ENCODE measurements around the gene MGLL. TPM values are rescaled to one million over a fixed set of nuclear protein-coding genes. Genes with fewer than 3 reads are reported as not detected.

Gene MGLL
- polyA plus RNA-seq, 1 experiment: 108 TPM

DNA sequence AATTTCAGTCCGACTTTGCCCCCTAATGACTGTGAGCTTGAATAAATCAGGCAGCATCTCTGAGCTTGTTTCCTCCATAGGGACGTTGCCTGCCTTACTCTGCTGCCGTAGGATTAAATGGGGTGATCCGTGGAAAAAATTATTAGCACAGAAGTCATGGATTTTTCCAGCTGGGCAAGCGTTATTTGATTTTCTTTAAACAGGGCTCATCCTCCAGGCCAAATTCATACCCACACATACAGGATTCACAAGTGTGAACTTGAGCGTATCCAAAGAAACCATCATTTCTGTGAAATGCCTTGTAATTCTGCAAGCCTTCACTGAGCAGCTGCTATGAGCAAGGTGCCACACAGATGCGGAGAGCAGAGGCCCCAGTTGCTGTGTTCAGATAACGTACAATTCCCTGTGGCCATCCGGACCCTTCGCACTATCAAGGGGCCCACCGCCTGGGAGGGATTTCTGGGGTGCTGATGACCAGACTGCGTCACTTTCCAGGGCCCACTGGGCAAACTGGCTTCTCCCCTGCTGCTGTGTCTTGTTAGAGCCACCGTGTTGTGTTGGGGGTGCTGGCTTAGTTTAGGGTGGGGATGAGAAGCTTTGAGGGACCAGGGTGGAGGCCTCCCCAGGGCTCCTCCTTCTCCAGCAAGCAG lies 61.4 kb downstream of the MGLL start:
- Histone ChIP-seq H3K36me3 (ENCODE audit: control insufficient read depth, insufficient read depth, low read length) (no peaks in the 10 kb centered on the region; the same call in 1 of the 2 replicates), H3K4me3 (ENCODE audit: low read depth, low read length) (no peak overlapping the region), H3K27me3 (ENCODE audit: control insufficient read depth, insufficient read depth, low read length) (no peaks in the 10 kb centered on the region)
- no peak for DNase-seq (ENCODE audit: low read depth)
- ChIA-PET CTCF (interaction anchor here (0.7 to 6.7 kb wide), 3 partner anchors 10 to 979 kb away, joined by 3 to 45 read pairs (median 4); no protein-coding TSS in a partner anchor), POLR2A (no interaction called here)
- TF ChIP-seq CTCF (IDR thresholded peaks at IDR 0.05; ENCODE audit: insufficient read depth, low read depth, low read length): no peak

GRCh38 chr3:127760361-127760760 lies 62.0 kb downstream of the MGLL start:
- TF ChIP-seq CTCF (IDR thresholded peaks at IDR 0.05; ENCODE audit: insufficient read depth, low read depth, low read length): no peak
- H3K27me3 ChIP-seq (ENCODE audit: control insufficient read depth, insufficient read depth, low read length): no peaks in the 10 kb centered on the region
- no peaks in the 10 kb centered on the region; the same call in 1 of the 2 replicates for H3K36me3 ChIP-seq (ENCODE audit: control insufficient read depth, insufficient read depth, low read length)
- DNase-seq (ENCODE audit: low read depth): no peak
- CTCF ChIA-PET: interaction anchor here (0.7 to 6.7 kb wide), 2 partner anchors 10 to 978 kb away, joined by 3 to 45 read pairs; no protein-coding TSS in a partner anchor
- no peak overlapping the region for H3K4me3 ChIP-seq (ENCODE audit: low read depth, low read length)
- POLR2A ChIA-PET: no interaction called here

DNA sequence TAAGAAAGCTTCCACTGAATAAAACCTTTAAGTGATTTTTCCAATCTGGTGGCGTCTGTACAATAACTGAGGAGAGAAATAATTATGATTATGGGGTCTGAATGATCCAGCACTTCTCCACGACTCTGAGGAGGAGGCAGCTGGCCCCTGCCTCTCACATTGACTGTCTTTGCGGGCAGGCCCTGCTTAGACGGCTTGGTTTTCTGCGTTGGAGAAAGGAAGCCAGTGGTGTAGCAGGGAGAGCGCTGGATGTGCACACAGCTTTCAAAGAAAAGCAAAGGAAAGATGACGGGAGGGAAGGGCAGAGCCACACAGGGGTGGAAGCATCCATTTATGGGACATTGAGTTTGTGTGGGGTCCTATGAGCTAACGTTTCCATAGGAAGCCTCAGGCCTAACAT lies 62.5 kb downstream of the MGLL start:
- POLR2A ChIA-PET: no interaction called here
- TF ChIP-seq CTCF (IDR thresholded peaks at IDR 0.05; ENCODE audit: insufficient read depth, low read depth, low read length): no peak
- Histone ChIP-seq H3K4me3 (ENCODE audit: low read depth, low read length) (no peak overlapping the region), H3K27me3 (ENCODE audit: control insufficient read depth, insufficient read depth, low read length) (no peaks in the 10 kb centered on the region), H3K36me3 (ENCODE audit: control insufficient read depth, insufficient read depth, low read length) (no peaks in the 10 kb centered on the region; the same call in 1 of the 2 replicates)
- DNase-seq (ENCODE audit: low read depth): no peak
- CTCF ChIA-PET: interaction anchor here (0.7 to 6.7 kb wide), 2 partner anchors 9 to 978 kb away, joined by 3 to 45 read pairs; no protein-coding TSS in a partner anchor

- Histone ChIP-seq H3K36me3 (ENCODE audit: control insufficient read depth, insufficient read depth, low read length) (peaks cover 2% of the 10 kb centered on the region; the same call in 1 of the 2 replicates), H3K4me3 (ENCODE audit: low read depth, low read length) (no peak overlapping the region), H3K27me3 (ENCODE audit: control insufficient read depth, insufficient read depth, low read length) (no peaks in the 10 kb centered on the region)
- CTCF ChIA-PET: interaction anchor here (0.6 kb wide), 1 partner anchor 109 kb away, joined by 3 read pairs; no protein-coding TSS in a partner anchor
- POLR2A ChIA-PET: no interaction called here
- TF ChIP-seq CTCF (IDR thresholded peaks at IDR 0.05; ENCODE audit: insufficient read depth, low read depth, low read length): no peak
- no peak for DNase-seq (ENCODE audit: low read depth)
These were observed 64.3 kb downstream of the MGLL start for GRCh38 chr3:127758013-127758412.

DNA sequence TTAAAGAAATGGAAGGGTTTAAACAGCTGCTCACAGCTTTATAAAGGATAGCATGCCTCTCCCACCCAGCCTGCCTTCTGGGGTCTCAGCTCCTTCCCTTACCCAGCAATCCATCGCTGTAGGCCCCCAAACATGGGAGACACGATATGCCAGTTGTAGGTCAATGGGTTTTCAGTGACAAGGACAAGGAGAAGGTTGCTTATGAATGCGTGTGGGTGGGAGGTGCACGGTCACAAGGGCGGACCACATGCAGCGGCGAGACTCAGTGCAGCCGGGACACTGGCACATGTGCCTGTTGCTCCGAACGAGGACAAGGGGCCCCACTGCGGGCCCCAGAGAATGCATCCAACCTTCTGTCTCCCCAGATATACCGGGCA lies 67.0 kb downstream of the MGLL start:
- TF ChIP-seq CTCF (IDR thresholded peaks at IDR 0.05; ENCODE audit: insufficient read depth, low read depth, low read length): no peak
- Histone ChIP-seq H3K36me3 (ENCODE audit: control insufficient read depth, insufficient read depth, low read length) (peaks cover 2% of the 10 kb centered on the region; the same call in 1 of the 2 replicates), H3K27me3 (ENCODE audit: control insufficient read depth, insufficient read depth, low read length) (no peaks in the 10 kb centered on the region), H3K4me3 (ENCODE audit: low read depth, low read length) (no peak overlapping the region)
- ChIA-PET CTCF (no interaction called here), POLR2A (no interaction called here)
- no peak for DNase-seq (ENCODE audit: low read depth)

All from BJ (cell line).